GM10266 (cell line): ENCODE data around the gene PCDHGA2.

ENCODE experiments used
- DNase-seq: peaks from one replicate; pipeline ENCODE4 v3.0.0; 2012; ENCODE audit errors: extremely low spot score
- CTCF ChIP-seq: IDR thresholded peaks from 2 replicates; pipeline ENCODE4 v1.5.1; 2012; ENCODE audit warnings: mild to moderate bottlenecking, low read depth; ENCODE audit not compliant: control insufficient read depth, insufficient read depth; ENCODE audit errors: missing control alignments

Gene PCDHGA2

GRCh38 chr5:141363952-141364660 lies 25.5 kb downstream of the PCDHGA2 start, which contains the start of gene PCDHGA5:
Gene PCDHGA5, plus strand, starts transcription at chr5:141364162. Its CDS starts 169 bp downstream, at chr5:141364331.
- TF ChIP-seq CTCF: no peak
- DNase-seq: no peak

- no peak for TF ChIP-seq CTCF
- DNase-seq: no peak
Measured at GRCh38 chr5:141366016-141366896, 27.7 kb downstream of the PCDHGA2 start.

- TF ChIP-seq CTCF: peak; percentile 48
- DNase-seq: peak; percentile 65
Measured at GRCh38 chr5:141369994-141370848, 31.7 kb downstream of the PCDHGA2 start, which contains the start of gene PCDHGB3. Gene PCDHGB3, plus strand, starts transcription at chr5:141370242. Its CDS starts 153 bp downstream, at chr5:141370395.

GRCh38 chr5:141371572-141372475 lies 33.3 kb downstream of the PCDHGA2 start:
- DNase-seq: no peak
- TF ChIP-seq CTCF: no peak

GRCh38 chr5:141373673-141374317 lies 35.2 kb downstream of the PCDHGA2 start, which contains the start of gene PCDHGA6:
Gene PCDHGA6, plus strand, starts transcription at chr5:141373891. Its CDS starts 193 bp downstream, at chr5:141374084.
- no peak for DNase-seq
- peak; percentile 32 for TF ChIP-seq CTCF
